Body of pancreas (tissue), 4 donors: ENCODE data around the gene OR5K2. TPM values are rescaled to one million over a fixed set of nuclear protein-coding genes. Genes with fewer than 3 reads are reported as not detected.

Experiments
- ATAC-seq: fragments of 150-250 bp; one replicate; pipeline ENCODE4 v1.9.1; 2016
- DNase-seq, 4 donors: peaks; one replicate each; pipeline ENCODE4 v3.0.0-alpha.2; 2019
- H3K27ac ChIP-seq, 4 donors: fragments of 200-600 bp; sonication (generic); 1 replicate in 3 of 4; 2 replicates in 1 of 4; pipeline versions ENCODE4 v1.5.1 to v1.6.1; 2016 to 2019; ENCODE audit warnings: mild to moderate bottlenecking in 1 of 4, mixed read lengths in 1 of 4, moderate library complexity in 1 of 4
- H3K27me3 ChIP-seq, 2 donors: fragments of 200-600 bp; sonication (generic); one replicate each; pipeline ENCODE4 v1.6.0; 2016; ENCODE audit warnings: mild to moderate bottlenecking in 1 of 2
- H3K36me3 ChIP-seq, 2 donors: fragments of 200-600 bp; sonication (generic); replicated peaks in 1 of 2; 2 replicates each; pipeline ENCODE4 v1.5.1; 2016; ENCODE audit warnings: low read depth in 2 of 2; ENCODE audit not compliant: insufficient read depth in 1 of 2
- H3K4me1 ChIP-seq: fragments of 200-600 bp; sonication (generic); one replicate; pipeline ENCODE4 v1.6.0; 2016
- H3K4me3 ChIP-seq, 2 donors: fragments of 200-600 bp; sonication (generic); 1 replicate in 1 of 2; 2 replicates in 1 of 2; pipeline ENCODE4 v1.5.1; 2016 to 2019
- H3K9me3 ChIP-seq, 3 donors: fragments of 200-600 bp; sonication (generic); 1 replicate in 2 of 3; 2 replicates in 1 of 3; pipeline ENCODE4 v1.5.1; 2016
- POLR2A ChIP-seq, 3 donors: fragments of 450-650 bp; IDR thresholded peaks; one replicate each; pipeline ENCODE4 v1.6.1; 2016; ENCODE audit warnings: antibody characterized with exemption in 3 of 3, mild to moderate bottlenecking in 2 of 3
- WGBS, 2 donors: methylation state at CpG; one replicate each; pipeline ENCODE4 v1.1.5; 2017; 5-methylcytosine and 5-hydroxymethylcytosine counted together
- intact Hi-C: fragments of 100-400 bp; cut with DNase I; formaldehyde crosslinking; loops from one replicate; pipeline ENCODE4 v1.15.1; 2023
- small RNA-seq: library from RNA; depleted of rRNA; stranded (forward); fragments of <200 nt; gene quantifications from one replicate; pipeline ENCODE3, GENCODE V24; 2016
- total RNA-seq, 2 donors: library from RNA; depleted of rRNA; stranded (reverse); fragments of >200 nt; gene quantifications; one replicate each; pipeline ENCODE4 v1.1.0, GENCODE V29; 2016
- TF ChIP-seq, protein P1 (sequence below), 7 experiments: fragments of 450-650 bp in 4 of 7; fragments of 200-600 bp in 3 of 7; sonication (generic) in 3 of 7; IDR thresholded peaks; one replicate each; pipeline ENCODE4 v1.5.1; 2016 to 2019; ENCODE audit warnings: antibody characterized with exemption in 7 of 7

Gene OR5K2
- total RNA-seq, 2 donors from 2014 or later, result not detected

DNA sequence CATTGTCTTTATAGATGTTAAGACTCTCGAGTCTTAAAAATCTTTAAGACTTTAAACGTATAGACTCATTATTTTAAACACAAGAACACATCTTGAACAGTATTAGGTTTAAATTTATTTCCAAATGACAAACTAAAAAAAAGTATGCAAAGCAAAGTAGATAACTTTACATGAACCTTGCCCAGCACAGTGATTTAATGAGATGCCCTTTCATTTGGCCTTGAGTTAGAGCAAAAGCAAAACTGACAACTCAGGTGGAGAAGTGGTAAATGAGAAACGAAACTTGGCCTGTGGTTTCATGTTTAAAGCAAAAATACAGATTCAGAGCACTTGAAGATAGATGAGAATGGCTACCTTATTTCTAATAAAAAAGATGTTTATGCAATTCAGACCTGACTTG, 42.9 kb downstream of the OR5K2 start:
- Histone ChIP-seq H3K9me3 (no peaks in the 10 kb centered on the region), H3K4me1 (no peaks in the 10 kb centered on the region), H3K36me3 (no peaks in the 10 kb centered on the region), H3K27me3 (no peaks in the 10 kb centered on the region), H3K4me3 (no peak overlapping the region), H3K27ac (no peak overlapping the region)
- 69 to 70% methylated on average over 3 of the region's 3 CpGs for WGBS, 2 donors
- intact Hi-C loops, result no loop called here
- ATAC-seq, result no peak
- no peak for DNase-seq
- TF ChIP-seq POLR2A (IDR thresholded peaks at IDR 0.05), result no peak
- TF ChIP-seq, protein P1, sequence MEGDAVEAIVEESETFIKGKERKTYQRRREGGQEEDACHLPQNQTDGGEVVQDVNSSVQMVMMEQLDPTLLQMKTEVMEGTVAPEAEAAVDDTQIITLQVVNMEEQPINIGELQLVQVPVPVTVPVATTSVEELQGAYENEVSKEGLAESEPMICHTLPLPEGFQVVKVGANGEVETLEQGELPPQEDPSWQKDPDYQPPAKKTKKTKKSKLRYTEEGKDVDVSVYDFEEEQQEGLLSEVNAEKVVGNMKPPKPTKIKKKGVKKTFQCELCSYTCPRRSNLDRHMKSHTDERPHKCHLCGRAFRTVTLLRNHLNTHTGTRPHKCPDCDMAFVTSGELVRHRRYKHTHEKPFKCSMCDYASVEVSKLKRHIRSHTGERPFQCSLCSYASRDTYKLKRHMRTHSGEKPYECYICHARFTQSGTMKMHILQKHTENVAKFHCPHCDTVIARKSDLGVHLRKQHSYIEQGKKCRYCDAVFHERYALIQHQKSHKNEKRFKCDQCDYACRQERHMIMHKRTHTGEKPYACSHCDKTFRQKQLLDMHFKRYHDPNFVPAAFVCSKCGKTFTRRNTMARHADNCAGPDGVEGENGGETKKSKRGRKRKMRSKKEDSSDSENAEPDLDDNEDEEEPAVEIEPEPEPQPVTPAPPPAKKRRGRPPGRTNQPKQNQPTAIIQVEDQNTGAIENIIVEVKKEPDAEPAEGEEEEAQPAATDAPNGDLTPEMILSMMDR (IDR thresholded peaks at IDR 0.05), result no peak

DNA sequence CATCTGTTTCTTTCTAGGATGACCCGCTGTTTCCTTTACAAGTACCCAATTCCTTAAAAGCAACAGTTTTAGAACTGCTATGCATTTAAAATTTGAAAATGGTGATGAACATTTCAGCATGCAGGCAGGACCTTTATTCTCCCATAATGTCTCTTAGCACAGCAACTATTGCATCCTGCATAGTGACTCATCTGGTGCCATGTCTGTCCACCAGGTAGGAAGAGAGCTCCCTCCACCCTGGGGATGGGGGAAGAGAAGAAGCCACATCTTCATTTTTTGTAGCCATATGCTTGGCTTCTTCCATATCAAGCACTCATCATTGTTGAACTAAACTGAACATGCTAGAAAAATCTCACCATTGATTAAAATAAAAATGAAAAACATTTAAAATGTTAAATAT, 44.2 kb downstream of the OR5K2 start:
- H3K4me1 ChIP-seq, result no peaks in the 10 kb centered on the region
- H3K27me3 ChIP-seq, result no peaks in the 10 kb centered on the region
- WGBS, 2 donors, result 80 to 94% methylated on average over 1 of the region's 1 CpG
- TF ChIP-seq, protein P1 (IDR thresholded peaks at IDR 0.05), result no peak
- no peak for TF ChIP-seq POLR2A (IDR thresholded peaks at IDR 0.05)
- H3K36me3 ChIP-seq, result no peaks in the 10 kb centered on the region
- no peak overlapping the region for H3K27ac ChIP-seq
- DNase-seq, result no peak
- no peaks in the 10 kb centered on the region for H3K9me3 ChIP-seq
- intact Hi-C loops, result no loop called here
- ATAC-seq, result no peak
- no peak overlapping the region for H3K4me3 ChIP-seq

DNA sequence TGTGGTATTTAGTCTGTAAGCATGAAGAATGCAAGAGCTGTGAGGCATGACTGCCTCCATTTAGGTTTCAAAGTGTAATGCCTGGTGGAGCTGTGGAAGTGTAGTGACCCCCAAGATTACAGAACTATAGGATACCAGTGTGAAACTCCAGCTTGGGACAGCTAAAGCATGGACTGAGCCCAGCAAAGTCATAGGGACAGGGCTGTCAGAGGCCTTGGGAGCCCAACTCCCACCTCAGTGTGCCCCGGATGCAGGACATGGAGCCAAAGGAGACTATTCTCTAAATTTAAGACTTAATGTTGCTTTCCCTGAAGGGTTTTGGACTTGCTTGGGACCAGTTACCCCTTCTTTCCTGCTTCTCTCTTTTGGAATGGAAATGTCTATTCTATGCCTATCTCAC, 45.1 kb downstream of the OR5K2 start:
- H3K27ac ChIP-seq, result no peak overlapping the region
- H3K4me3 ChIP-seq, result no peak overlapping the region
- no peaks in the 10 kb centered on the region for H3K27me3 ChIP-seq
- no peak for DNase-seq
- H3K4me1 ChIP-seq, result no peaks in the 10 kb centered on the region
- ATAC-seq, result no peak
- TF ChIP-seq, protein P1 (IDR thresholded peaks at IDR 0.05), result no peak
- no peak for TF ChIP-seq POLR2A (IDR thresholded peaks at IDR 0.05)
- H3K9me3 ChIP-seq, result no peaks in the 10 kb centered on the region
- intact Hi-C loops, result no loop called here
- WGBS, 2 donors, result 73 to 79% methylated on average over 1 of the region's 1 CpG
- no peaks in the 10 kb centered on the region for H3K36me3 ChIP-seq

DNA sequence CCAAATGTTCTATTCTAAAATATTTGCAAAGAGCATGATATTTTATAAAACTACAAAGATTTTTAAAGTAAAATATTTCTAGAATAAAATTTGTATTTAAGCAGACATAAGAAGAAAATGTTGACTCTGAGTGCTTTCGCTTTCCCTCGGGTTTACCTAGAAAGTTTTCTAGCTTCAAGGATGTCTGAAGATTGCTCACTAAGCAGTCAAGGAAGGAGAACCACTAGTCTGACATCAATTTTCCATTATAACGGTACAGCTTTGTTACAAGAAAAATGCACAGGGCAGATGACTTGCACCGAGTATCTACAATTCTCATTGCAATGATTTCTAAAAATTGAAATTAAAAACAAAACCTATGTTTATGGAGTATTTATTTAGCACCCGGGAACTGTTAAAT, 48.5 kb downstream of the OR5K2 start:
- no peak for ATAC-seq

More for the DNA sequence above, 48.5 kb downstream of the OR5K2 start:
- H3K27ac ChIP-seq, result no peak overlapping the region
- H3K4me3 ChIP-seq, result no peak overlapping the region
- 61 to 65% methylated on average over 5 of the region's 5 CpGs for WGBS, 2 donors
- intact Hi-C loops, result no loop called here
- TF ChIP-seq, protein P1 (IDR thresholded peaks at IDR 0.05), result no peak
- no peak for TF ChIP-seq POLR2A (IDR thresholded peaks at IDR 0.05)
- H3K9me3 ChIP-seq, result no peaks in the 10 kb centered on the region
- H3K27me3 ChIP-seq, result no peaks in the 10 kb centered on the region
- H3K4me1 ChIP-seq, result no peaks in the 10 kb centered on the region
- no peak for DNase-seq
- no peaks in the 10 kb centered on the region for H3K36me3 ChIP-seq

Small RNA genes lying within 50 kb of the gene (small RNA-seq; reads per million reads assigned to genes)
- gene RPL38P4, result not detected

Other genes starting within 250 kb of the OR5K2 start
- gene OR5H6, start 233.4 kb upstream of the OR5K2 start, total RNA-seq, result not detected
- gene OR5H2, start 215.2 kb upstream of the OR5K2 start, total RNA-seq, result not detected
- gene OR5K4, start 143.8 kb upstream of the OR5K2 start, total RNA-seq, result not detected
- not detected for gene OR5K3, start 107.0 kb upstream of the OR5K2 start, total RNA-seq
- gene OR5K1, start 34.5 kb upstream of the OR5K2 start, total RNA-seq, result not detected
- 10 to 100 TPM; 38.1 to 65.6 TPM for gene CLDND1, start 25.2 kb downstream of the OR5K2 start, total RNA-seq
- not detected for gene GPR15, start 34.3 kb downstream of the OR5K2 start, total RNA-seq
- 10 to 100 TPM; 14.8 to 25.4 TPM for gene CPOX, start 95.9 kb downstream of the OR5K2 start, total RNA-seq